ENCODE data around the gene EHBP1.

DNA sequence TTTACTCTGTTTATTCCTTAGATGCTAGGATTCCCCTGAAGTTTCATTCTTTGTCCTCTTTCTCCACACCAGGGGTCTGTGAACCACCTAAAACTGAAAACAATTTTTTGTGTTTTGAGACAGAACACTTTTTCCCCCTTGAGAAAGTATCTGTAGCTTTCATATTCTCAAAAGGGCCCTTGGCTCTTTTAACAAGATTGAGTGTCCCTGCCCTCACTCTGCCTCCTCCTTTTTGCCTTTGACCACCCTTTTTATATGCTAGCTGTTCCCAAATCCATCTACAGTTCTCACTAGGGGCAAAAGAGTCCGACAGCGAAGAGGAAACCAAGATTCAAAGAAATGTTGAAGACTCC, 883 bp upstream of the EHBP1 start:
- TF ChIP-seq, protein P1, sequence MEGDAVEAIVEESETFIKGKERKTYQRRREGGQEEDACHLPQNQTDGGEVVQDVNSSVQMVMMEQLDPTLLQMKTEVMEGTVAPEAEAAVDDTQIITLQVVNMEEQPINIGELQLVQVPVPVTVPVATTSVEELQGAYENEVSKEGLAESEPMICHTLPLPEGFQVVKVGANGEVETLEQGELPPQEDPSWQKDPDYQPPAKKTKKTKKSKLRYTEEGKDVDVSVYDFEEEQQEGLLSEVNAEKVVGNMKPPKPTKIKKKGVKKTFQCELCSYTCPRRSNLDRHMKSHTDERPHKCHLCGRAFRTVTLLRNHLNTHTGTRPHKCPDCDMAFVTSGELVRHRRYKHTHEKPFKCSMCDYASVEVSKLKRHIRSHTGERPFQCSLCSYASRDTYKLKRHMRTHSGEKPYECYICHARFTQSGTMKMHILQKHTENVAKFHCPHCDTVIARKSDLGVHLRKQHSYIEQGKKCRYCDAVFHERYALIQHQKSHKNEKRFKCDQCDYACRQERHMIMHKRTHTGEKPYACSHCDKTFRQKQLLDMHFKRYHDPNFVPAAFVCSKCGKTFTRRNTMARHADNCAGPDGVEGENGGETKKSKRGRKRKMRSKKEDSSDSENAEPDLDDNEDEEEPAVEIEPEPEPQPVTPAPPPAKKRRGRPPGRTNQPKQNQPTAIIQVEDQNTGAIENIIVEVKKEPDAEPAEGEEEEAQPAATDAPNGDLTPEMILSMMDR (IDR thresholded peaks at IDR 0.05; ENCODE audit: low read depth, low read length): no peak
- TF ChIP-seq POLR2A (IDR thresholded peaks at IDR 0.05; ENCODE audit: extremely low read depth, insufficient read length) (no peak), MAX (IDR thresholded peaks at IDR 0.05; ENCODE audit: low read depth, low read length) (no peak), MYC (IDR thresholded peaks at IDR 0.05; ENCODE audit: low read depth, low read length) (no peak)
